HepG2 (cell line): Measurements from ENCODE around the gene SIVA1. TPM values are rescaled to one million over a fixed set of nuclear protein-coding genes. Genes with fewer than 3 reads are reported as not detected.

ENCODE experiments used
- ATAC-seq: fragments of 200-7000 bp; cut with Tn5 transposase; 3 replicates; pipeline ENCODE4 v1.9.1; 2020; ENCODE audit warnings: mild to moderate bottlenecking, moderate library complexity
- BruUV-seq: library from RNA; stranded (reverse); fragments of 400-500 nt; replicated peaks from 2 replicates; lab custom pipeline; 2021; lab: Mats Ljungman, UMichigan
- CTCF ChIA-PET: fragments of 300-600 bp; formaldehyde crosslinking; extraction: SDS; loops from one replicate; lab custom pipeline; 2021; ENCODE audit warnings: low total read pairs, inconsistent platforms, low intra/inter-chr PET ratio; lab: Yijun Ruan, JAX
- POLR2A ChIA-PET: fragments of 350-600 bp; sonication (Branson Sonifier 250); formaldehyde crosslinking; loops from one replicate; lab custom pipeline; 2020; ENCODE audit warnings: antibody characterized with exemption, inconsistent platforms; lab: Yijun Ruan, JAX
- DNase-seq: peaks from one replicate; pipeline ENCODE4 v3.0.0-alpha.2; 2015; ENCODE audit warnings: low spot score
- FAIRE-seq: peaks from 3 replicates; lab custom pipeline; 2011; peaks lifted over from hg19 to GRCh38; lab: Jason Lieb, UNC
- H2AFZ ChIP-seq: one replicate; pipeline ENCODE4 v1.6.1; 2011; ENCODE audit warnings: low read length, inconsistent platforms
- H3K27ac ChIP-seq: fragments of 300-600 bp; 3 replicates; pipeline ENCODE4 v1.8.0; 2011; ENCODE audit warnings: mixed run types, mild to moderate bottlenecking, mixed read lengths, low read length, inconsistent platforms; ENCODE audit not compliant: insufficient read depth; ENCODE audit errors: extremely low read length
- H3K27me3 ChIP-seq, 2 experiments: fragments of 200-600 bp in 1 of 2; 2 replicates in 1 of 2; 3 replicates in 1 of 2; pipeline versions ENCODE4 v1.6.0 to v1.8.0; 2011; ENCODE audit warnings: low read length in 2 of 2, mild to moderate bottlenecking in 2 of 2, moderate library complexity in 2 of 2, inconsistent platforms in 1 of 2; ENCODE audit not compliant: insufficient read depth in 2 of 2, control insufficient read depth in 1 of 2
- H3K36me3 ChIP-seq, 2 experiments: fragments of 200-600 bp in 1 of 2; replicated peaks in 1 of 2; 2 replicates in 1 of 2; 3 replicates in 1 of 2; pipeline versions ENCODE4 v1.5.1 to v1.8.0; 2011; ENCODE audit warnings: low read length in 2 of 2, inconsistent platforms in 1 of 2; ENCODE audit not compliant: insufficient read depth in 2 of 2, control insufficient read depth in 1 of 2
- H3K4me1 ChIP-seq: 2 replicates; pipeline ENCODE4 v1.5.1; 2012; ENCODE audit warnings: low read length, inconsistent platforms; ENCODE audit not compliant: insufficient read depth
- H3K4me2 ChIP-seq: 2 replicates; pipeline ENCODE4 v1.6.0; 2011; ENCODE audit warnings: low read depth, low read length, inconsistent platforms
- H3K4me3 ChIP-seq, 3 experiments: fragments of 200-600 bp in 1 of 3; sonication (generic), shearing (Covaris generic) in 1 of 3; replicated peaks in 1 of 3; 2 replicates each; pipeline ENCODE4 v1.5.1; 2011 to 2016; ENCODE audit warnings: low read length in 3 of 3, inconsistent platforms in 2 of 3, low read depth in 2 of 3, mild to moderate bottlenecking in 2 of 3, control low read depth in 1 of 3, mixed read lengths in 1 of 3; ENCODE audit not compliant: insufficient read depth in 1 of 3
- H3K79me2 ChIP-seq: one replicate; pipeline ENCODE4 v1.6.1; 2011; ENCODE audit warnings: low read length, inconsistent platforms; ENCODE audit not compliant: insufficient read depth
- H3K9ac ChIP-seq: 2 replicates; pipeline ENCODE4 v1.6.0; 2011; ENCODE audit warnings: mild to moderate bottlenecking, low read depth, low read length, inconsistent platforms; ENCODE audit not compliant: insufficient read depth
- H3K9me3 ChIP-seq: 2 replicates; pipeline ENCODE4 v1.5.1; 2012; ENCODE audit warnings: mild to moderate bottlenecking, low read length
- H4K20me1 ChIP-seq: 2 replicates; pipeline ENCODE4 v1.6.0; 2011; ENCODE audit warnings: inconsistent platforms, mild to moderate bottlenecking, low read length, moderate library complexity; ENCODE audit not compliant: insufficient read depth
- AGO2 ChIP-seq: fragments of 200-400 bp; formaldehyde crosslinking; optimal IDR thresholded peaks from 2 replicates; pipeline ENCODE3; 2017; ENCODE audit warnings: mild to moderate bottlenecking, low read depth, low read length, moderate library complexity
- KLF12 ChIP-seq: sonication (generic); formaldehyde crosslinking; IDR thresholded peaks from 2 replicates; pipeline ENCODE4 v1.4.0; 2020; ENCODE audit warnings: missing genetic modification reagents, borderline replicate concordance
- MAFG ChIP-seq: sonication (generic); formaldehyde crosslinking; IDR thresholded peaks from 2 replicates; pipeline ENCODE4 v1.5.1; 2020; ENCODE audit warnings: mild to moderate bottlenecking, missing genetic modification reagents
- MATR3 ChIP-seq: sonication (generic); formaldehyde crosslinking; IDR thresholded peaks from 2 replicates; pipeline ENCODE4 v1.4.0; 2020; ENCODE audit warnings: missing genetic modification reagents
- MED13 ChIP-seq: sonication (generic); formaldehyde crosslinking; IDR thresholded peaks from 2 replicates; pipeline ENCODE4 v1.5.0; 2020; ENCODE audit warnings: missing genetic modification reagents
- POLR2A ChIP-seq, 2 experiments: IDR thresholded peaks; 2 replicates each; pipeline ENCODE4 v1.6.1; 2011; ENCODE audit warnings: low read depth in 2 of 2, low read length in 2 of 2, mild to moderate bottlenecking in 1 of 2, moderate library complexity in 1 of 2; ENCODE audit not compliant: insufficient read depth in 1 of 2
- SP1 ChIP-seq, 2 experiments: fragments of 450-650 bp in 1 of 2; sonication (generic) in 1 of 2; formaldehyde crosslinking in 1 of 2; IDR thresholded peaks; 2 replicates each; pipeline versions ENCODE4 v1.4.0 to v1.6.1; 2016 to 2020; ENCODE audit warnings: missing genetic modification reagents in 1 of 2
- SRSF4 ChIP-seq: fragments of 200-400 bp; formaldehyde crosslinking; IDR thresholded peaks from one replicate; pipeline ENCODE4 v1.6.1; 2018; ENCODE audit warnings: mild to moderate bottlenecking, low read depth, low read length, moderate library complexity; ENCODE audit not compliant: poor library complexity, severe bottlenecking
- ZNF674 ChIP-seq: sonication (generic); formaldehyde crosslinking; IDR thresholded peaks from 2 replicates; pipeline ENCODE4 v1.5.0; 2020; ENCODE audit warnings: low read depth, mild to moderate bottlenecking, missing genetic modification reagents
- WGBS: methylation state at CpG from one replicate; pipeline ENCODE4 v1.1.6; 2017; ENCODE audit warnings: low lambda C conversion rate; 5-methylcytosine and 5-hydroxymethylcytosine counted together
- in situ Hi-C: cut with HindIII; loops from 2 replicates; pipeline ENCODE4 v1.10.0; 2017; ENCODE audit warnings: low pct_unique_long_range_greater_than_20kb; ENCODE audit not compliant: extremely low pct_ligation_motif_present
- intact Hi-C: fragments of 100-400 bp; cut with micrococcal nuclease; formaldehyde crosslinking; loops from one replicate; pipeline ENCODE4 v1.10.0; 2022; ENCODE audit not compliant: unreplicated experiment
- polyA plus RNA-seq, 8 experiments: library from polyadenylated mRNA; depleted of rRNA in 3 of 8; stranded (reverse) in 7 of 8; unstranded in 1 of 8; fragments of >200 nt; fragmentation: Illumina TruSeq in 4 of 8; extraction: Trizol in 4 of 8; gene quantifications; 2 replicates each; pipeline versions ENCODE4 v1.2.1 to v1.2.3, GENCODE V29; 2011 to 2016; ENCODE audit warnings: low read depth in 4 of 8, missing spikeins in 1 of 8, mixed read lengths in 1 of 8; ENCODE audit not compliant: insufficient read depth in 1 of 8
- total RNA-seq, 5 experiments: library from RNA; depleted of rRNA; stranded (reverse); fragments of >200 nt; fragmentation: Illumina TruSeq; extraction: Trizol; gene quantifications; 2 replicates each; pipeline ENCODE4 v1.2.3, GENCODE V29; 2016; ENCODE audit warnings: low read depth in 1 of 5
- TF ChIP-seq, protein P1 (sequence below): sonication (generic); formaldehyde crosslinking; IDR thresholded peaks from 2 replicates; pipeline ENCODE4 v1.8.0; 2023; ENCODE audit warnings: mild to moderate bottlenecking, missing genetic modification reagents

SIVA1 gene
- total and polyA plus RNA-seq, 2 of the 13 experiments (the other 11 are each of a cell fraction or from before 2014, with no cell fraction given) = 123 to 186 TPM

DNA sequence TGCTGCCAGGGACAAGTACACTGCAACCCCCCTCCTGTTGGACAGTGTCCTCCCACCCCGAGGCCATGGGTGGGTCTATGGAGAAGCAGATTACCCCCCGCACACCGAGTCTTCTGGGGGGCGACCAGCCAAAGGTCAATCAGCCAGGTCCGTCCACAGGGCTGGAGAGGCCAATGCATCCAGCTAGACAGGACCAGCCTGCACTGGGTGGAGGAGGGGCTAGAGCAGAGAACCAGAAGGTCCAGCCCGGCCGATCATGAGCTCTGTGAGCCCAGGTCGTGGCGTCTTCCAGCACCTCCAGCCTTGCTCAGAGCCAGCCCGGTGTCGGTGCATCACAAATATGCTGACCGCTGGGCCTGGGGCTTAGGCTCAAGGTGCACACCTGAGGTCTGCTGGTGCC lies 37.1 kb upstream of the SIVA1 start:
- BruUV-seq = no TSS peak
- no peak for DNase-seq
- Histone ChIP-seq H3K36me3 (peaks cover 12 to 19% of the 10 kb centered on the region in 2 experiments; a peak in 3 of 5 replicates), H3K9ac (no peak overlapping the region), H3K9me3 (no peaks in the 10 kb centered on the region), H3K79me2 (no peaks in the 10 kb centered on the region), H3K27me3 (no peaks in the 10 kb centered on the region), H3K27ac (no peak overlapping the region), H3K4me3 (no peak overlapping the region), H3K4me1 (no peaks in the 10 kb centered on the region), H4K20me1 (no peaks in the 10 kb centered on the region)
- in situ Hi-C loops (no loop called here), intact Hi-C loops (no loop called here)
- POLR2A ChIA-PET = no interaction called here
- no peak for FAIRE-seq
- ATAC-seq = no peak
- CTCF ChIA-PET = no interaction called here
- WGBS = no CpG with 5 or more reads among the region's 12 CpGs
- no peak for TF ChIP-seq MATR3 (CRISPR knock-in tag)
- TF ChIP-seq, protein P1, sequence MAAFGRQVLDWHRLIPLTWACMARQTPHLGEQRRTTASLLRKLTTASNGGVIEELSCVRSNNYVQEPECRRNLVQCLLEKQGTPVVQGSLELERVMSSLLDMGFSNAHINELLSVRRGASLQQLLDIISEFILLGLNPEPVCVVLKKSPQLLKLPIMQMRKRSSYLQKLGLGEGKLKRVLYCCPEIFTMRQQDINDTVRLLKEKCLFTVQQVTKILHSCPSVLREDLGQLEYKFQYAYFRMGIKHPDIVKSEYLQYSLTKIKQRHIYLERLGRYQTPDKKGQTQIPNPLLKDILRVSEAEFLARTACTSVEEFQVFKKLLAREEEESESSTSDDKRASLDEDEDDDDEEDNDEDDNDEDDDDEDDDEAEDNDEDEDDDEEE = no peak
- no peak for TF ChIP-seq MAFG (CRISPR knock-in tag)
- TF ChIP-seq, all 625 proteins: peak for 0
- H3K4me2 ChIP-seq = no peak overlapping the region
- H2AFZ ChIP-seq = no peak overlapping the region

DNA sequence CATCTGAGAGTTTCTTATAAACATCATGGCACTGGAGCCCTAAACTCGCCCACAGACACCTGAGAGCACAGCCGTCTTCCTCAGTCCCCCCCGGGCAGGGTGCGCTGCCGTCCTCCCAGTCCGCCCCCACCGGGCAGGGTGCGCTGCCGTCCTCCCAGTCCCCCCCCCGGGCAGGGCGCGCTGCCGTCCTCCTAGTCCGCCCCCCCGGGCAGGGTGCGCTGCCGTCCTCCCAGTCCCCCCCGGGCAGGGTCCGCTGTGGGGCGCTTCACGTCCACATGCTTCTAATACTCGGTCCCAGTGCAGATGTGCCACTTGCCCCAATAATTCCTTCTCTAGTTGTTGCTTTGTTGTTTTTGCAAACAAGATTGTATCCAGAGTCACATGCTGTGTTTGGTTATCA lies 35.8 kb upstream of the SIVA1 start:
- Histone ChIP-seq H2AFZ (no peak overlapping the region), H3K79me2 (no peaks in the 10 kb centered on the region), H3K4me3 (no peak overlapping the region), H3K27me3 (no peaks in the 10 kb centered on the region), H3K27ac (no peak overlapping the region), H4K20me1 (no peaks in the 10 kb centered on the region), H3K4me1 (peaks cover 11% of the 10 kb centered on the region), H3K9ac (no peak overlapping the region), H3K36me3 (peaks cover 6 to 12% of the 10 kb centered on the region in 2 experiments; a peak in 3 of 5 replicates), H3K4me2 (no peak overlapping the region), H3K9me3 (no peaks in the 10 kb centered on the region)
- 95% methylated on average over 22 of the region's 22 CpGs for WGBS
- in situ Hi-C loops (no loop called here), intact Hi-C loops (no loop called here)
- TF ChIP-seq POLR2A (IDR thresholded peaks at IDR 0.05; ENCODE audit: insufficient read depth in 1 of 2, low read depth in 2 of 2, low read length in 2 of 2) (no peak), AGO2 (peak; percentile 67), SP1 (IDR thresholded peaks at IDR 0.05) (no peak), SP1 (CRISPR knock-in tag; IDR thresholded peaks at IDR 0.05) (no peak), KLF12 (CRISPR knock-in tag) (no peak), SRSF4 (no peak), MED13 (CRISPR knock-in tag) (no peak), ZNF674 (CRISPR knock-in tag) (no peak)
- FAIRE-seq = no peak
- no peak for ATAC-seq
- CTCF ChIA-PET = no interaction called here
- no TSS peak for BruUV-seq
- POLR2A ChIA-PET = no interaction called here
- no peak for DNase-seq
